ENCODE results near the gene TXNRD2. TPM values are rescaled to one million over a fixed set of nuclear protein-coding genes. Genes with fewer than 3 reads are reported as not detected.

Gene TXNRD2
- total RNA-seq, 2 donors from 2014 or later, result 22.3 to 29.5 TPM

- DNase-seq, result no peak
- H3K4me1 ChIP-seq, result peaks cover 4% of the 10 kb centered on the region
- no peak overlapping the region for H3K27ac ChIP-seq
- no peaks in the 10 kb centered on the region for H3K36me3 ChIP-seq
- H3K27me3 ChIP-seq, result no peaks in the 10 kb centered on the region
- H3K9me3 ChIP-seq, result no peaks in the 10 kb centered on the region
- intact Hi-C loops (cut with DNase I), result loop anchor here (10.0 kb wide), 1 partner anchor 75 kb away; no protein-coding TSS in a partner anchor
- H3K9ac ChIP-seq (ENCODE audit: low read depth in 2 of 2, low read length in 2 of 2), result no peak overlapping the region
- H3K4me3 ChIP-seq, result no peak overlapping the region
- TF ChIP-seq, protein P1, sequence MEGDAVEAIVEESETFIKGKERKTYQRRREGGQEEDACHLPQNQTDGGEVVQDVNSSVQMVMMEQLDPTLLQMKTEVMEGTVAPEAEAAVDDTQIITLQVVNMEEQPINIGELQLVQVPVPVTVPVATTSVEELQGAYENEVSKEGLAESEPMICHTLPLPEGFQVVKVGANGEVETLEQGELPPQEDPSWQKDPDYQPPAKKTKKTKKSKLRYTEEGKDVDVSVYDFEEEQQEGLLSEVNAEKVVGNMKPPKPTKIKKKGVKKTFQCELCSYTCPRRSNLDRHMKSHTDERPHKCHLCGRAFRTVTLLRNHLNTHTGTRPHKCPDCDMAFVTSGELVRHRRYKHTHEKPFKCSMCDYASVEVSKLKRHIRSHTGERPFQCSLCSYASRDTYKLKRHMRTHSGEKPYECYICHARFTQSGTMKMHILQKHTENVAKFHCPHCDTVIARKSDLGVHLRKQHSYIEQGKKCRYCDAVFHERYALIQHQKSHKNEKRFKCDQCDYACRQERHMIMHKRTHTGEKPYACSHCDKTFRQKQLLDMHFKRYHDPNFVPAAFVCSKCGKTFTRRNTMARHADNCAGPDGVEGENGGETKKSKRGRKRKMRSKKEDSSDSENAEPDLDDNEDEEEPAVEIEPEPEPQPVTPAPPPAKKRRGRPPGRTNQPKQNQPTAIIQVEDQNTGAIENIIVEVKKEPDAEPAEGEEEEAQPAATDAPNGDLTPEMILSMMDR (IDR thresholded peaks at IDR 0.05), result no peak
Measured at GRCh38 chr22:19859861-19860510, 81.6 kb downstream of the TXNRD2 start.

DNA sequence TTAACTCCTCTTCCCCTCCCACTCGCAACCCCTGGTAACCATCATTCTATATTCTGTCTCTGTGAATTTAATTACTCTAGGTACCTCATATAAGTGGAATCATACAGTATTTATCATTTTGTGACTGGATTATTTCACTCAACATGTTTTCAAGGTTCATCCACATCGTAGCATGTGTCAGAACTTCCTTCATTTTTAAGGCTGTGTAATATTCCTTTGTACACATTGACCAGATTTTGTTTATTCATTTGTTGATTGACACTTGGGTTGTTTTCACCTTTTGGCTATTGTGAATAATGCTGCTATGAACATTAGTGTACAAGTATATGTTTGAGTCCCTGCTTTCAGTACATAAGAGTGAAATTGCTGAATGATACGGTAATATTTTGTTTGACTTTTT lies 84.2 kb downstream of the TXNRD2 start:
- DNase-seq, result no peak
- no peak overlapping the region for H3K9ac ChIP-seq (ENCODE audit: low read depth in 2 of 2, low read length in 2 of 2)
- no peaks in the 10 kb centered on the region for H3K9me3 ChIP-seq
- no peak overlapping the region for H3K27ac ChIP-seq
- no peaks in the 10 kb centered on the region for H3K27me3 ChIP-seq
- H3K36me3 ChIP-seq, result no peaks in the 10 kb centered on the region
- TF ChIP-seq, protein P1 (IDR thresholded peaks at IDR 0.05), result no peak
- no peak overlapping the region for H3K4me3 ChIP-seq
- peaks cover 16% of the 10 kb centered on the region for H3K4me1 ChIP-seq
- intact Hi-C loops (cut with DNase I), result no loop called here

- Histone ChIP-seq H3K27me3 (no peaks in the 10 kb centered on the region), H3K27ac (peak overlapping the region; percentile 92), H3K9ac (ENCODE audit: low read depth in 2 of 2, low read length in 2 of 2) (peak overlapping the region; percentile 81 to 89), H3K4me1 (peaks cover 16% of the 10 kb centered on the region), H3K9me3 (no peaks in the 10 kb centered on the region), H3K36me3 (no peaks in the 10 kb centered on the region), H3K4me3 (peak overlapping the region; percentile 99)
- intact Hi-C loops (cut with DNase I), result no loop called here
- peak; percentile 57 for DNase-seq
- TF ChIP-seq, protein P1 (IDR thresholded peaks at IDR 0.05), result no peak
Measured at GRCh38 chr22:19855504-19856409, 85.9 kb downstream of the TXNRD2 start.

DNA sequence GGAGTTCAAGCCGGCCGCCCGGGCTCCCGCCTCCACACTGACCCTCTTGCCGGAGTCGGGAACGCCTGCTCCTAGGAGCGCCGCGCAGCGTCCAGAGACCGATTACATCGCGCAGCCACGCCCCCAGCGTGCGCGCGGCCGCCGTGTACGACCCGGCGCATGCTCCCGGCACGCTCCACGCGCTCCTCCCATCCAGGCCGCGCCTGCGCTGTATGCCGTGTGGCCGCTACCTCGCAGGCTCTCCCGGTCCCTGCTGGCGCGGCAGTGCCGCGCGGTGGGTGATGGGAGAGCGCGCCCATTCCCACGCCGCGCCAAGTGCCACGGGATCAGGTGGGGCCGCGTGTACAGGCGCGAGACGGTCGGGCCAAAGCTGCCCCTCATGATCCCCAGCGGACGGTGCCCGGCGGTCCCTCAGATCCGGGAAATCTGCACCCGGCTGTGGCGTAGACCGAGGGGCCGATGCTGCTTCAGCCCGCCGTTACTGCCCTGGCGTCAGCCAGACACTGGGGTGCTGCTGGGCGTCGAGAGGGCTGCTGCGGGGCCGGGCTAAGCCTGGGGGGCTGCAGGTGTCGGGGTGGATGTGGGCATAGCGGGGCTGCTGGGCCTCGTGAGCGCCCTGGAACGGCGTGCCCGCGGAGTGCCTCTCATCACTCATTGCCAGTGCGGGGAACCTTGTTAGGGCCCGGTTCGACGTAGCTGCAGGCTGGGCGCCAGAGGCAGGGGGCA lies 86.7 kb downstream of the TXNRD2 start, which contains the start of the genes GNB1L and RTL10:
Gene GNB1L (minus strand): TSS at position 97 of the 726 bp plus-strand sequence. CDS start 33,519 bp downstream, outside the sequence.
Gene RTL10 (minus strand): TSS at position 97 of the 726 bp plus-strand sequence. CDS start 2,613 bp downstream, outside the sequence.
- Histone ChIP-seq H3K36me3 (no peaks in the 10 kb centered on the region), H3K27ac (peak within 1 kb of the TSS; percentile 92), H3K4me3 (peak within 1 kb of the TSS; percentile 99), H3K9me3 (no peaks in the 10 kb centered on the region), H3K4me1 (peaks cover 16% of the 10 kb centered on the region), H3K27me3 (no peaks in the 10 kb centered on the region), H3K9ac (ENCODE audit: low read depth in 2 of 2, low read length in 2 of 2) (peak within 1 kb of the TSS; percentile 81 to 89)
- DNase-seq, result peak; percentile 97
- intact Hi-C loops (cut with DNase I), result no loop called here
- TF ChIP-seq, protein P1 (IDR thresholded peaks at IDR 0.05), result no peak
